ENCODE measurements around the gene POLR2H. TPM values are rescaled to one million over a fixed set of nuclear protein-coding genes. Genes with fewer than 3 reads are reported as not detected.

Gene POLR2H
- total RNA-seq, 4 donors from 2014 or later = 42.4 to 116 (median 66.2) TPM

DNA sequence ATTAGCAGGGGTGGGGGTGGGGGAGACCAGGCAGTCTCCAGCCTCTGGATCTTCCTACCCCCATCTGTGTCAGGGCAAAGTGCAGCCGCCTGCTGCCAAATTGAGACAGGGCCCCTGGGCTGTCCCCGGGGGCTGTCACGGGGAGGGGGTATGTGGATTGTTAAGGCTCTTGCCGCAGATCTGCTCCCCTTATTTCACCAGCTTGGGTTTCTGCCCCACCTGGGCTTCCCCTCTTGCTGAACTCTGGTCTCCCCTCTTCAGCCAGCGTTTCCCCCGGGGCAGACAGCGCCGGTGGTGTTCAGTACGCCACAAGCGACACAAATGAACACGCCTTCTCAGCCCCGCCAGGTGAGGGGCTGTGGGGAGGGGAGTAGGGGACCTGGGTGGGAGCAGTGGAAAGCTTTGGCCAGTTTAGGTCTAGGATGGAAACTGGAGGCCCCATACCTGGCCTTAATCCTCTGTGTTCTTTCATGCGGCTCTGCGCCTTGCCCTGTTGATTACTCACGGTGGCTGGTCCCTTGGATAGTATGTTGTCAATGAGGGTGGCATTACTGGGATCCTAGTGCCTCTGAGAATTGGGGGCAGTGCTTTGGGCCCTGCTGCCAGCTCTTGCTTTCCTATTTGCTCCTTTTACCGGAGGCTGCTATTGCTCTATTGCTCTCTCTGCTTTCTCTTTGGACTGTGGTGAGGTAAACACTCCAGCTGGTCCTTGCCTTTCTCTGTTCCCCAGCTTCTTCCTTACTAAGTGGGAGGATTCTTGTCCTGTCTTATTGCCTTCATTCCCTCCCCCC lies 45.4 kb upstream of the POLR2H start:
- Histone ChIP-seq H3K4me3 (peak overlapping the region; percentile 78), H3K27me3 (no peaks in the 10 kb centered on the region), H3K4me1 (peaks cover 62% of the 10 kb centered on the region), H3K9me3 (no peaks in the 10 kb centered on the region), H3K27ac (peak overlapping the region; percentile 99), H3K36me3 (peaks cover 17% of the 10 kb centered on the region)
- no peak for TF ChIP-seq CTCF (IDR thresholded peaks at IDR 0.05)
- no peak for TF ChIP-seq POLR2AphosphoS5 (IDR thresholded peaks at IDR 0.05)
- TF ChIP-seq EP300 (IDR thresholded peaks at IDR 0.05) = no peak
- TF ChIP-seq POLR2A (IDR thresholded peaks at IDR 0.05) = no peak
- 14% methylated on average over 15 of the region's 16 CpGs for WGBS
- DNase-seq (ENCODE audit: low spot score in 2 of 2) = peak in 1 of 2 donors; percentile 70

DNA sequence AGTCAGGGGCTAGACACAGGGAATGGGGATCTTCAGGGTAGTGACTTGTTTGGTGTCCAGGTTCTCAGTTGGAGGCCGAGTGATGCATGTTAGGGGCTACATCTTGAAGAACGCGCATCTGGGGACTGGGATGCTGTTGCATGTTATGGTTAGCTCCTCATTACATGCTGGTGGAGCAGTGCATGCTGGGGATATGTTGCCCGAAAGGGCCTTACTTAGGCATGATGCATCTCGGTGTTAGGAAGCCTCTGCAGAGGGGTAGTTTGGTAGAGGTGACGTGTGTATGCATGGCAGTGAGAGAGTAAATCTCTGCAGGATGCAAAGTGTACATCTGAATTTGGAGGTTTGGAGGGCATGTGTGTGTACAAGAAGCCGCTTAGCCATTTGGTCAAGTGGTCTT lies 44.7 kb upstream of the POLR2H start:
- Histone ChIP-seq H3K4me1 (peaks cover 69% of the 10 kb centered on the region), H3K36me3 (peaks cover 25% of the 10 kb centered on the region), H3K27me3 (no peaks in the 10 kb centered on the region), H3K9me3 (no peaks in the 10 kb centered on the region), H3K27ac (peak overlapping the region; percentile 99), H3K4me3 (peak overlapping the region; percentile 78)
- 79% methylated on average over 7 of the region's 7 CpGs for WGBS
- TF ChIP-seq POLR2A (IDR thresholded peaks at IDR 0.05) (no peak), CTCF (IDR thresholded peaks at IDR 0.05) (no peak), POLR2AphosphoS5 (IDR thresholded peaks at IDR 0.05) (no peak), EP300 (IDR thresholded peaks at IDR 0.05) (no peak)
- DNase-seq (ENCODE audit: low spot score in 2 of 2) = no peak

DNA sequence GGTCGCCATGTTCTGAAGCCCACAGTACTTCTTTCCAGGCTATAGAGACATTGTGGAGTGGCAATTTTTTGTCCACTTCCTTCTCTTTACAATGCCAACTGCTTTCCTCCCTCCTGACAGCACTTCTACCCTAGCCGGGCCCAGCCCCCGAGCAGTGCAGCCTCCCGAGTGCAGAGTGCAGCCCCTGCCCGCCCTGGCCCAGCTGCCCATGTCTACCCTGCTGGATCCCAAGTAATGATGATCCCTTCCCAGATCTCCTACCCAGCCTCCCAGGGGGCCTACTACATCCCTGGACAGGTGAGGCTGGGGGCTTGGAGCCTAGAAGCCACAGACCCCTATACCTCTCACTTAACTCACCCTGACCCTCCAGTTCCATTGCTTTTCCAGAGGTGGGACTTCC lies 44.3 kb upstream of the POLR2H start:
- peak overlapping the region; percentile 78 for H3K4me3 ChIP-seq
- DNase-seq (ENCODE audit: low spot score in 2 of 2) = no peak

GRCh38 chr3:184320104-184320445 lies 41.4 kb upstream of the POLR2H start:
- H3K36me3 ChIP-seq = peaks cover 57% of the 10 kb centered on the region
- peaks cover 73% of the 10 kb centered on the region for H3K4me1 ChIP-seq
- 20% methylated on average over 1 of the region's 4 CpGs for WGBS
- TF ChIP-seq POLR2AphosphoS5 (IDR thresholded peaks at IDR 0.05) (no peak), POLR2A (IDR thresholded peaks at IDR 0.05) (no peak), EP300 (IDR thresholded peaks at IDR 0.05) (no peak), CTCF (IDR thresholded peaks at IDR 0.05) (no peak)
- H3K27me3 ChIP-seq = no peaks in the 10 kb centered on the region
- peak overlapping the region; percentile 93 for H3K27ac ChIP-seq
- peak; percentile 96 to 98 for DNase-seq (ENCODE audit: low spot score in 2 of 2)
- H3K9me3 ChIP-seq = no peaks in the 10 kb centered on the region
- H3K4me3 ChIP-seq = peak overlapping the region; percentile 49

More for the DNA sequence above, 44.3 kb upstream of the POLR2H start:
- peaks cover 73% of the 10 kb centered on the region for H3K4me1 ChIP-seq
- no peaks in the 10 kb centered on the region for H3K27me3 ChIP-seq
- WGBS = 72% methylated on average over 5 of the region's 5 CpGs
- H3K27ac ChIP-seq = peak overlapping the region; percentile 1
- TF ChIP-seq EP300 (IDR thresholded peaks at IDR 0.05) = no peak
- no peak for TF ChIP-seq POLR2A (IDR thresholded peaks at IDR 0.05)
- TF ChIP-seq POLR2AphosphoS5 (IDR thresholded peaks at IDR 0.05) = no peak
- TF ChIP-seq CTCF (IDR thresholded peaks at IDR 0.05) = no peak
- no peaks in the 10 kb centered on the region for H3K9me3 ChIP-seq
- H3K36me3 ChIP-seq = peaks cover 29% of the 10 kb centered on the region

DNA sequence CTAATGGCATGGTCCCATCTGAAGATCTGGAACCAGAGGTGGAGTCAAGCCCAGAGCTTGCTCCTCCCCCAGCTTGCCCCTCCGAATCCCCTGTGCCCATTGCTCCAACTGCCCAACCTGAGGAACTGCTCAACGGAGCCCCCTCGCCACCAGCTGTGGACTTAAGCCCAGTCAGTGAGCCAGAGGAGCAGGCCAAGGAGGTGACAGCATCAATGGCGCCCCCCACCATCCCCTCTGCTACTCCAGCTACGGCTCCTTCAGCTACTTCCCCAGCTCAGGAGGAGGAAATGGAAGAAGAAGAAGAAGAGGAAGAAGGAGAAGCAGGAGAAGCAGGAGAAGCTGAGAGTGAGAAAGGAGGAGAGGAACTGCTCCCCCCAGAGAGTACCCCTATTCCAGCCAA lies 39.8 kb upstream of the POLR2H start:
- Histone ChIP-seq H3K36me3 (peaks cover 73% of the 10 kb centered on the region), H3K27ac (peak overlapping the region; percentile 93), H3K4me1 (peaks cover 59% of the 10 kb centered on the region), H3K4me3 (no peak overlapping the region), H3K27me3 (no peaks in the 10 kb centered on the region), H3K9me3 (no peaks in the 10 kb centered on the region)
- no peak for DNase-seq (ENCODE audit: low spot score in 2 of 2)
- no peak for TF ChIP-seq EP300 (IDR thresholded peaks at IDR 0.05)
- TF ChIP-seq CTCF (IDR thresholded peaks at IDR 0.05) = no peak
- no peak for TF ChIP-seq POLR2AphosphoS5 (IDR thresholded peaks at IDR 0.05)
- no peak for TF ChIP-seq POLR2A (IDR thresholded peaks at IDR 0.05)
- 88% methylated on average over 5 of the region's 5 CpGs for WGBS
